Measurements from ENCODE around the gene CTR9.

DNA sequence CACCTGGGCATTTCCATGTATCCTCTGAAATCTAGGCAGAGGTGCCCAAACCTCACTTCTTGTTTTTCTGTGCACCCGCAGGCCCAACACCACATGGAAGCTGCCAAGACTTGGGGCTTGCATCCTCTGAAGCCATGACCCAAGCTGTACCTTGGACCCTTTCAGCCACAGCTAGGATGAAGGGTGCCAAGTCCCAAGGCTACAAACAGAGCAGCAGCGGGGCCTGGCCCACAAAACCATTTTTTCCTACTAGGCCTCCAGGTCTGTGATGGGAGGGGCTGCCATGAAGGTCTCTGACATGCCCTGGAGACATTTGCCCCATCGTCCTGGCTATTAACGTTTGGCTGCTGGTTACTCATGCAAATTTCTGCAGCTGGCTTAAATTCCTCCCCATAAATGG is 78.1 kb downstream of the CTR9 start:
- TF ChIP-seq POLR2AphosphoS5 (IDR thresholded peaks at IDR 0.05; ENCODE audit: low read depth, low read length) (no peak), TAF1 (IDR thresholded peaks at IDR 0.05; ENCODE audit: borderline replicate concordance, insufficient read depth, low read length) (no peak)
